GM21360 (cell line): ENCODE data around the gene ESRRB.

ENCODE experiments used
- ATAC-seq: cut with Tn5 transposase; IDR thresholded peaks from one replicate; pipeline ENCODE4 v1.9.1; 2021; ENCODE audit warnings: mild to moderate bottlenecking, moderate library complexity; ENCODE audit not compliant: unreplicated experiment

ESRRB gene

GRCh38 chr14:76351941-76352340 lies 24.0 kb upstream of the ESRRB start:
- ATAC-seq, result no peak

- ATAC-seq, result peak; percentile 48
Observed at GRCh38 chr14:76352639-76353281, 23.2 kb upstream of the ESRRB start.

GRCh38 chr14:76354310-76354709 lies 21.6 kb upstream of the ESRRB start:
- no peak for ATAC-seq

- no peak for ATAC-seq
Observed at GRCh38 chr14:76355771-76356170, 20.2 kb upstream of the ESRRB start.

GRCh38 chr14:76371066-76371465 lies 4.9 kb upstream of the ESRRB start:
- ATAC-seq, result no peak

- ATAC-seq, result no peak
Observed at GRCh38 chr14:76373456-76373855, 2.5 kb upstream of the ESRRB start.

- ATAC-seq, result no peak
Observed at GRCh38 chr14:76375484-76375883, 453 bp upstream of the ESRRB start.

- no peak for ATAC-seq
Observed at GRCh38 chr14:76376409-76376877, 506 bp downstream of the ESRRB start.

GRCh38 chr14:76376878-76377734 lies 1.2 kb downstream of the ESRRB start:
- no peak for ATAC-seq

GRCh38 chr14:76377735-76378074 lies 1.8 kb downstream of the ESRRB start:
- no peak for ATAC-seq

GRCh38 chr14:76380991-76381390 lies 5.1 kb downstream of the ESRRB start:
- no peak for ATAC-seq

- no peak for ATAC-seq
Observed at GRCh38 chr14:76381817-76382494, 6.0 kb downstream of the ESRRB start.

- ATAC-seq, result no peak
Observed at GRCh38 chr14:76382495-76382832, 6.5 kb downstream of the ESRRB start.

GRCh38 chr14:76385435-76385834 lies 9.5 kb downstream of the ESRRB start:
- ATAC-seq, result no peak

- no peak for ATAC-seq
Observed at GRCh38 chr14:76386944-76387782, 11.2 kb downstream of the ESRRB start.

- ATAC-seq, result no peak
Observed at GRCh38 chr14:76389841-76390240, 13.9 kb downstream of the ESRRB start.

GRCh38 chr14:76390621-76391020 lies 14.7 kb downstream of the ESRRB start:
- ATAC-seq, result no peak

GRCh38 chr14:76391981-76392690 lies 16.2 kb downstream of the ESRRB start:
- no peak for ATAC-seq

- no peak for ATAC-seq
Observed at GRCh38 chr14:76394569-76394968, 18.6 kb downstream of the ESRRB start.

GRCh38 chr14:76395161-76395560 lies 19.2 kb downstream of the ESRRB start:
- no peak for ATAC-seq
